B cell (primary cell): Measurements from ENCODE around the gene ICA1. TPM values are rescaled to one million over a fixed set of nuclear protein-coding genes. Genes with fewer than 3 reads are reported as not detected.

Experiments used
- ATAC-seq: fragments of 200-7000 bp; cut with Tn5 transposase; one replicate; pipeline ENCODE4 v1.10.0; 2021; ENCODE audit warnings: low read depth, mild to moderate bottlenecking, moderate number of reproducible peaks, moderate library complexity
- CTCF ChIA-PET: fragments of 350-600 bp; sonication (Branson Sonifier 250); formaldehyde crosslinking; loops from one replicate; lab custom pipeline; 2021; ENCODE audit warnings: antibody characterized with exemption, inconsistent platforms; lab: Charles Lee
- POLR2A ChIA-PET: fragments of 350-600 bp; sonication (Branson Sonifier 250); formaldehyde crosslinking; loops from one replicate; lab custom pipeline; 2021; ENCODE audit warnings: antibody characterized with exemption; lab: Charles Lee
- DNase-seq: peaks from one replicate; pipeline ENCODE4 v3.0.0; 2013
- H2AFZ ChIP-seq: 2 replicates; pipeline ENCODE4 v1.6.1; 2012; ENCODE audit warnings: mild to moderate bottlenecking, low read depth, low read length; ENCODE audit not compliant: insufficient read depth, poor library complexity, severe bottlenecking
- H3K27ac ChIP-seq, 2 donors: 1 replicate in 1 of 2; 2 replicates in 1 of 2; pipeline ENCODE4 v1.5.1; 2012 to 2013; ENCODE audit warnings: low read length in 2 of 2, mild to moderate bottlenecking in 2 of 2, moderate library complexity in 1 of 2
- H3K27me3 ChIP-seq, 4 experiments: fragments of 200-600 bp in 1 of 4; sonication (generic) in 1 of 4; replicated peaks in 1 of 4; 1 replicate in 2 of 4; 2 replicates in 2 of 4; pipeline versions ENCODE4 v1.6.1 to v1.7.0; 2013 to 2016; ENCODE audit warnings: low read length in 3 of 4, mild to moderate bottlenecking in 2 of 4, mixed read lengths in 1 of 4, moderate library complexity in 1 of 4; ENCODE audit not compliant: insufficient read depth in 4 of 4, control insufficient read depth in 3 of 4; ENCODE audit errors: control extremely low read depth in 1 of 4
- H3K36me3 ChIP-seq, 2 experiments: replicated peaks in 1 of 2; 1 replicate in 1 of 2; 2 replicates in 1 of 2; pipeline versions ENCODE4 v1.6.1 to v1.7.1; 2013; ENCODE audit warnings: low read length in 1 of 2; ENCODE audit not compliant: insufficient read depth in 2 of 2, control insufficient read depth in 1 of 2; ENCODE audit errors: control extremely low read depth in 1 of 2, extremely low read depth in 1 of 2
- H3K4me1 ChIP-seq, 2 donors: fragments of 200-600 bp in 1 of 2; sonication (generic) in 1 of 2; 1 replicate in 1 of 2; 2 replicates in 1 of 2; pipeline versions ENCODE4 v1.5.1 to v1.6.1; 2013 to 2017; ENCODE audit warnings: low read length in 2 of 2; ENCODE audit not compliant: control insufficient read depth in 2 of 2, insufficient read depth in 2 of 2
- H3K4me2 ChIP-seq: replicated peaks from 2 replicates; pipeline ENCODE3; 2012; ENCODE audit warnings: mild to moderate bottlenecking, low read depth, low read length; ENCODE audit not compliant: poor library complexity, severe bottlenecking
- H3K4me3 ChIP-seq, 5 experiments: fragments of 200-600 bp in 1 of 5; sonication (generic) in 1 of 5; 1 replicate in 3 of 5; 2 replicates in 2 of 5; pipeline versions ENCODE4 v1.5.1 to v1.7.0; 2011 to 2016; ENCODE audit warnings: low read length in 4 of 5, mild to moderate bottlenecking in 4 of 5, low read depth in 2 of 5, control low read depth in 1 of 5, moderate library complexity in 1 of 5; ENCODE audit not compliant: insufficient read depth in 1 of 5; ENCODE audit errors: control extremely low read depth in 1 of 5, extremely low read depth in 1 of 5
- H3K79me2 ChIP-seq: fragments of 200-600 bp; sonication (generic); one replicate; pipeline ENCODE4 v1.6.0; 2016; ENCODE audit warnings: low read length; ENCODE audit not compliant: control insufficient read depth, insufficient read depth
- H3K9ac ChIP-seq: fragments of 200-600 bp; sonication (generic); 2 replicates; pipeline ENCODE4 v1.6.1; 2017; ENCODE audit warnings: mild to moderate bottlenecking, low read length, moderate library complexity
- H3K9me3 ChIP-seq, 3 donors: one replicate each; pipeline versions ENCODE4 v1.6.1 to v1.7.1; 2013; ENCODE audit warnings: low read length in 2 of 3; ENCODE audit not compliant: control insufficient read depth in 2 of 3, insufficient read depth in 1 of 3; ENCODE audit errors: control extremely low read depth in 1 of 3
- H4K20me1 ChIP-seq: 2 replicates; pipeline ENCODE4 v1.6.0; 2012; ENCODE audit warnings: mild to moderate bottlenecking, low read length; ENCODE audit not compliant: insufficient read depth, control insufficient read depth, poor library complexity, severe bottlenecking
- H3K27ac Mint-ChIP-seq: one replicate; pipeline ENCODE4 v1.8.0; 2021; ENCODE audit warnings: mixed read lengths
- H3K27me3 Mint-ChIP-seq: one replicate; pipeline ENCODE4 v1.8.0; 2021; ENCODE audit warnings: mixed read lengths
- H3K4me1 Mint-ChIP-seq: one replicate; pipeline ENCODE4 v1.8.0; 2021; ENCODE audit warnings: mixed read lengths
- H3K4me3 Mint-ChIP-seq: one replicate; pipeline ENCODE4 v1.8.0; 2021; ENCODE audit warnings: mixed read lengths
- H3K9me3 Mint-ChIP-seq: one replicate; pipeline ENCODE4 v1.8.0; 2022; ENCODE audit warnings: mixed read lengths; ENCODE audit not compliant: insufficient read depth
- CTCF ChIP-seq: fragments of 200-600 bp; IDR thresholded peaks from one replicate; pipeline ENCODE4 v1.8.0; 2022; ENCODE audit warnings: antibody characterized with exemption, mild to moderate bottlenecking
- EZH2 ChIP-seq: IDR thresholded peaks from 2 replicates; pipeline ENCODE4 v1.6.1; 2012; ENCODE audit warnings: borderline replicate concordance, low read depth, mild to moderate bottlenecking, moderate library complexity, low read length; ENCODE audit not compliant: insufficient read depth, poor library complexity, severe bottlenecking
- WGBS: methylation state at CpG from one replicate; pipeline ENCODE4 v1.1.5; 2013; ENCODE audit warnings: missing lambda C conversion rate; ENCODE audit not compliant: insufficient coverage; 5-methylcytosine and 5-hydroxymethylcytosine counted together
- intact Hi-C: fragments of 100-400 bp; cut with micrococcal nuclease; formaldehyde crosslinking; loops from one replicate; pipeline ENCODE4 v1.10.0; 2022
- polyA plus RNA-seq: library from polyadenylated mRNA; depleted of rRNA; stranded (reverse); fragments of >200 nt; gene quantifications from 2 replicates; pipeline ENCODE4 v1.2.3, GENCODE V29; 2012
- total RNA-seq, 2 donors: library from RNA; stranded (reverse); fragments of 120-200 nt in 1 of 2; gene quantifications; 1 replicate in 1 of 2; 2 replicates in 1 of 2; pipeline versions ENCODE4 v1.2.3 to v1.2.4, GENCODE V29; 2013 to 2022

Gene ICA1
- total and polyA plus RNA-seq, 2 donors (not counting 1 experiment from before 2014, with no cell fraction given), result 0.03 TPM; not detected in 1

GRCh38 chr7:8172372-8173354 is 89.3 kb downstream of the ICA1 start:
- CTCF ChIA-PET, result interaction anchor here (0.7 kb wide), 1 partner anchor 18 kb away, joined by 3 read pairs; no protein-coding TSS in a partner anchor
- TF ChIP-seq EZH2 (no peak), CTCF (no peak)
- H3K27ac Mint-ChIP-seq, result no peak overlapping the region

GRCh38 chr7:8169171-8169570 is 92.8 kb downstream of the ICA1 start:
- intact Hi-C loops, result no loop called here
- H2AFZ ChIP-seq, result no peak overlapping the region
- Mint-ChIP-seq H3K9me3 (no peaks in the 10 kb centered on the region), H3K4me3 (no peak overlapping the region), H3K4me1 (peaks cover 8% of the 10 kb centered on the region), H3K27me3 (no peaks in the 10 kb centered on the region), H3K27ac (no peak overlapping the region)
- no CpG with 5 or more reads among the region's 1 CpG for WGBS
- H3K27me3 ChIP-seq, result no peaks in the 10 kb centered on the region
- no peak overlapping the region for H3K27ac ChIP-seq
- no peak for DNase-seq
- no peak overlapping the region for H3K9ac ChIP-seq
- peaks cover 0 to 2% of the 10 kb centered on the region in 2 donors for H3K4me1 ChIP-seq
- H3K4me3 ChIP-seq, result no peak overlapping the region
- POLR2A ChIA-PET, result no interaction called here
- H3K4me2 ChIP-seq, result no peak overlapping the region
- H3K36me3 ChIP-seq, result no peaks in the 10 kb centered on the region
- no peaks in the 10 kb centered on the region for H3K9me3 ChIP-seq
- no peaks in the 10 kb centered on the region for H4K20me1 ChIP-seq
- no peaks in the 10 kb centered on the region for H3K79me2 ChIP-seq
- CTCF ChIA-PET, result interaction anchor here (1.6 kb wide), 1 partner anchor 21 kb away, joined by 4 read pairs; no protein-coding TSS in a partner anchor
- no peak for ATAC-seq
- no peak for TF ChIP-seq EZH2

More at GRCh38 chr7:8172372-8173354, 89.3 kb downstream of the ICA1 start:
- Histone ChIP-seq H3K9ac (no peak overlapping the region), H3K36me3 (no peaks in the 10 kb centered on the region), H3K27ac (no peak overlapping the region), H4K20me1 (no peaks in the 10 kb centered on the region), H2AFZ (no peak overlapping the region), H3K27me3 (no peaks in the 10 kb centered on the region), H3K9me3 (no peaks in the 10 kb centered on the region), H3K79me2 (no peaks in the 10 kb centered on the region), H3K4me2 (no peak overlapping the region), H3K4me3 (no peak overlapping the region), H3K4me1 (peaks cover 27% of the 10 kb centered on the region in 2 donors)
- no peaks in the 10 kb centered on the region for H3K9me3 Mint-ChIP-seq
- no peak for ATAC-seq
- DNase-seq, result no peak
- H3K4me1 Mint-ChIP-seq, result peaks cover 34% of the 10 kb centered on the region
- H3K4me3 Mint-ChIP-seq, result no peak overlapping the region
- intact Hi-C loops, result no loop called here
- no peaks in the 10 kb centered on the region for H3K27me3 Mint-ChIP-seq
- POLR2A ChIA-PET, result no interaction called here
- no CpG with 5 or more reads among the region's 5 CpGs for WGBS
